GM10266 (cell line): ENCODE results near the gene WHAMM.

Source experiments
- DNase-seq: peaks from one replicate; pipeline ENCODE4 v3.0.0; 2012; ENCODE audit errors: extremely low spot score
- TF ChIP-seq, protein P1 (sequence below): IDR thresholded peaks from 2 replicates; pipeline ENCODE4 v1.5.1; 2012; ENCODE audit warnings: mild to moderate bottlenecking, low read depth; ENCODE audit not compliant: control insufficient read depth, insufficient read depth; ENCODE audit errors: missing control alignments

WHAMM gene

DNA sequence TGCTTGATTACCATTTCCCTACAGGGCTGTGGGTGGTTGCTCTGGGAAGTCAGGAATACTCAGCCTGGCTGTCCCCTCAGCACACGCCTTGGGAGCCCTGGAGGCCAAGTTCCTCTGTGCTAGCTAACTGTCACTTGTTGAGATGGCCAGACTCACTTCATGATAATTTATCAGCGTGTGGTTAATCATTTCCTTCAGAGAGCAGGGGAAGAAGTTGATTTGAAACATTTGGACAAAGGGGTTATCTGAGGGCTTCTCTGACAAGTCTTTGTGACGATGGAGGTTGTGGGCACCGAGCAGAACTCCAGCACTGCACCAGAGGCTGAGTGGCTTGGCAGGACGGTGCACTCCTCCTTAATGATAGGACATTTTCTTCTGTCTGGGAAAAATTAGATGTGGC is 61.9 kb downstream of the WHAMM start:
- DNase-seq: no peak
- TF ChIP-seq, protein P1, sequence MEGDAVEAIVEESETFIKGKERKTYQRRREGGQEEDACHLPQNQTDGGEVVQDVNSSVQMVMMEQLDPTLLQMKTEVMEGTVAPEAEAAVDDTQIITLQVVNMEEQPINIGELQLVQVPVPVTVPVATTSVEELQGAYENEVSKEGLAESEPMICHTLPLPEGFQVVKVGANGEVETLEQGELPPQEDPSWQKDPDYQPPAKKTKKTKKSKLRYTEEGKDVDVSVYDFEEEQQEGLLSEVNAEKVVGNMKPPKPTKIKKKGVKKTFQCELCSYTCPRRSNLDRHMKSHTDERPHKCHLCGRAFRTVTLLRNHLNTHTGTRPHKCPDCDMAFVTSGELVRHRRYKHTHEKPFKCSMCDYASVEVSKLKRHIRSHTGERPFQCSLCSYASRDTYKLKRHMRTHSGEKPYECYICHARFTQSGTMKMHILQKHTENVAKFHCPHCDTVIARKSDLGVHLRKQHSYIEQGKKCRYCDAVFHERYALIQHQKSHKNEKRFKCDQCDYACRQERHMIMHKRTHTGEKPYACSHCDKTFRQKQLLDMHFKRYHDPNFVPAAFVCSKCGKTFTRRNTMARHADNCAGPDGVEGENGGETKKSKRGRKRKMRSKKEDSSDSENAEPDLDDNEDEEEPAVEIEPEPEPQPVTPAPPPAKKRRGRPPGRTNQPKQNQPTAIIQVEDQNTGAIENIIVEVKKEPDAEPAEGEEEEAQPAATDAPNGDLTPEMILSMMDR: no peak

DNA sequence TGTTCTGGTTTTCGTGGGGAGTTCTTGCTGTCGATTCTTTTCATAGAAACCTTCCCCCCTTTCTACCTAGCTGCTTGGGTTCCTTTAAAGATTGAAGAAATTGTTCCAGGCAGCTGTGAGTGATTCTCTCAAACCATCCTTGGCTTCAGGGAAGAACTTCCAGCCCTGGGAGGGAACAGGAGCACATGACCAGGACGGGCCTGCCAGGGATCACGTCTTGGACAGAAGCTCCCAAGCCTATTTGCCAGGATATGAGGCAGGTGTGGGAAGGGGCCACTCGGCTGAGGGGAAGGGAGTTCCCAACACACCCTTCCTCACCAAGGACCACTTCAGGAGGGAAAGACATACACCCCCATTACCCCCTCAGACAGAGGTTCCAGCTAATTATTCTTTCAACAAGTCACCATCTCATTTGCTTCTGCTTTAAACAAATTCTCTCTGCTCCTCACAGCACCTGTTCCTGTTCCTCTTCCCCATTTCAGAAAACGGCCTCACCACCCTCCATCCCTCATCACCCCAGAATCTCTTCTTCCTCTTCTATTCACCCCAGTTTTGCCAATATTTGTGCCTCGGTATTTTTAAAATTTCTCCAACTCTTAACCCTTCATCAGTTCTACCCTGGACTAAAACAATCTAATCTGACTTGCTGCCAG is 62.5 kb downstream of the WHAMM start:
- DNase-seq: no peak

DNA sequence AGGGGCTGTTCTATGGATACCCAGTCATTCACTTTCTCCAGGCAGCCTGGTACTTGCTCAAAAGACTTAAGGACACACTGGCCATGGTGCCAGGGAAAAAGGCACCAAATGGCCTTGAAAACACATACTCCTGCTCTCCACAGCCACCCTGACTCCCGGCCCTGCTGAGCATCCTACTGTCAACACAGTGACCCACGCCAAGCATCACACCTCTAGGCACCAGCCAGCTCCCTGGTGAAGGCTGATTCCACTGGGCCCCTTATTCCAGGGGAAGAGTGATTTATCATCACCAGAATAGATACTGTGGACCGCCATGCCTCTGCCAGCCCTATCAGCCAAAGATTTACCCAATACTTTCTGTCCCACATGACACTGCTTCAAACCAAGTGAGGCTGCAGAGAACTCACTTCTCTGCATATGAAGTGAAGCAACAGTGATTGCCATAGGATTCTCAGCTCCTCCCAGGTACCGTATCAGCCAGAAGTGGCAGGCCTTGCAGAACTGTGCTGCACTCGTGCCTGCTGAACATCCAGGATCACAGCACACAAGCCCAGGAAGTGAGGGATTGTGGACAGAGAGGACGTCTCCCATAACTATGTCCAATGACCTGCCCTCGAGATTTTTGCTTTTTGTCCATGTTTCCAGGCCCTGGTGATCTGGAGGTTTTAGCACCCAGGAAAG is 63.7 kb downstream of the WHAMM start:
- DNase-seq: no peak
- TF ChIP-seq, protein P1: no peak

More for the DNA sequence above, 62.5 kb downstream of the WHAMM start:
- TF ChIP-seq, protein P1: no peak

DNA sequence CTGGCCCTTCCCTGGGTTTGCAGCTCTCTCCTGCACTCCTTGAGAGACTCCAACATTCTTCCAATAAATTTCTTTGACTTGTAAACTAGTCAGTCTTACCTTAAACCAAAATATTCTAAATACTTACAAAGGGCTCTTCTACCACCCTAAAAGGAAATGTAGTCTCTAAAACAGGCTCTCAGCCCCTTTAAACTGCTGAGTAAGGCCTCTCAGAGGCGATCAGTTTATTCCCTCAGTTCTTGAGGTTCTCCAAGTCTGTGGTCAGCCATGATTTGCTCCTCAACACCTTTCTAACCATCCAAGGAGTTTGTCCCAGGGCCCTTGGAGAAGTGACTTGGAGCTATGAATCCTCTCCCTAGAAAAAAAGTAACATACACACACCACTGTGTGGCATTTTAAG is 64.8 kb downstream of the WHAMM start:
- TF ChIP-seq, protein P1: no peak

DNA sequence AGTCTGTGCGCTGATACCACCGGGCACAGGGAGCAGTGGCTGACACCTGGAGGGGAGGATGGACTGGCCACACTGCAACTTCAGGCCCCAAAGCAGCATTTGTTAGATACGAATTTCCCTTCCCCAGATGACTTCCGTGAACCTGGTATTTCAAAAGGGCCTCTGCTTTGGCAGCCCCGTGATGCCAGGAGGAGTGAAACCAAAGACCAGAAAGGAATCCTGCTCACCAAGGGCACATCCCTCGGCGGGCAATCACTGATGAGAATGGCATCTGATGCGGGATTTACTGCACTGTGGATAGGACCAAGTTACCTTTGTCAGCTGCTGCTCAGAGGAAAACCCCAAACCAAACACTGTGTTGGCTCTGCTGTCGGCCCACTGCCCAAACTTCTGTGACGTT is 65.5 kb downstream of the WHAMM start:
- TF ChIP-seq, protein P1: no peak
- DNase-seq: no peak

More for the DNA sequence above, 64.8 kb downstream of the WHAMM start:
- DNase-seq: no peak

DNA sequence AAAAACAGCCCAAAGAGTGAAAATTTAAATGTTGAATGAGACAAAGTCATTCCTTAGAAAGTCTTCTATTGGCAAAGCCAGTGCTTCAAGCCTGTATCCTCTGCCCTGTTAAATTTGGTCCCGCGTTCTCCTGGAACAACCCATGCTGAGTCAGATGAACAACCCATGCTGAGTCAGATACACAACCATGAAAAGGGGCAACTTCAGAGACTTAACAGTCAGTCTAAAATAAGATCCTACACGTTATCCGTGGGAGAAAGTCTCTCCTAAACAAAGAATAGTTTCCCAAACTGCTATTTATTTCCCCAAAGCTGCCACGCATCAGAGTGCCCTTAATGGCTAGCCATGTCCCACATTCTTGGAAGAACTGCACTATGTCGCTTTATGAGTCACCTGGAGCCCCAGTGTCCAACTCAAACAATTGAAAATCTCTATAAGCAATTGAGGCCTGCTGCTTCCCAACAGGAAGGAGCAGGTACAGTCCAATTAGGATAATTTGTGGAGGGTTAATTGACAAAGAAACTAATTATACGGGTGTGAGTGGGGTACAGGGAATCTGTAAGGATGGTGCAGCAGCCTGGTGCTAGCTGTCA is 66.1 kb downstream of the WHAMM start:
- DNase-seq: no peak
- TF ChIP-seq, protein P1: no peak

DNA sequence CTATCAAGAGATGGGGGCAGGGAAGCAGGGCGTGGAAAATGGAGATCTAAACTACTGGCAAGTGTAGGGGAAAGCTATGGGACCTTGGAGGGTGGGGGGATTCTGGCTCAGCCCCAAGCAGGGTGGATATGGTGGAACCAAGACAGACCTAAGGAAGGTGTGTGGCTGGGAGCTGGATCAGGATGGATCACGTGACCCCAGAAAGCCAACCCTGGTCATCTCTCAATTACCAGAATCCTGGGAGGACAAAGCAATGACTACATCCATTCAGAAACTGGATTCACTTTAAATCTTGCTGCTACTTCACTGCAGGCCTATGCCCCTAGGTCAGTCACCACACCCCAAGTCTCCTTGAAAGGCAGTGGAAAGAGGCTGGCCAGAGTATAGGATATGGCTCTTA is 68.4 kb downstream of the WHAMM start:
- TF ChIP-seq, protein P1: no peak
- DNase-seq: no peak
